Testis (tissue), 2 donors: ENCODE results near the gene NRF1.

ENCODE experiments used
- CTCF ChIP-seq, 3 experiments: fragments of 450-650 bp in 2 of 3; fragments of 200-600 bp in 1 of 3; sonication (generic) in 1 of 3; IDR thresholded peaks; one replicate each; pipeline ENCODE4 v1.5.1; 2016 to 2019; ENCODE audit warnings: antibody characterized with exemption in 3 of 3, mild to moderate bottlenecking in 2 of 3, moderate library complexity in 1 of 3
- POLR2A ChIP-seq: fragments of 450-650 bp; IDR thresholded peaks from one replicate; pipeline ENCODE4 v1.6.1; 2017; ENCODE audit warnings: antibody characterized with exemption, mild to moderate bottlenecking, moderate library complexity

GRCh38 chr7:129661645-129662182 is 50.2 kb downstream of the NRF1 start:
- TF ChIP-seq CTCF (IDR thresholded peaks at IDR 0.05): no peak
- TF ChIP-seq POLR2A: no peak
